ENCODE results near the gene TMEM80.

Gene TMEM80

GRCh38 chr11:742571-743201 is 47.1 kb downstream of the TMEM80 start:
- in situ Hi-C loops (cut with MboI; ENCODE audit: low sequenced_read_pairs), result no loop called here

- in situ Hi-C loops (cut with MboI; ENCODE audit: low sequenced_read_pairs), result no loop called here
Measured at GRCh38 chr11:745428-745827, 49.8 kb downstream of the TMEM80 start.

- in situ Hi-C loops (cut with MboI; ENCODE audit: low sequenced_read_pairs), result no loop called here
Measured at GRCh38 chr11:746289-747157, 50.9 kb downstream of the TMEM80 start.

- in situ Hi-C loops (cut with MboI; ENCODE audit: low sequenced_read_pairs), result no loop called here
Measured at GRCh38 chr11:747158-748006, 51.8 kb downstream of the TMEM80 start, which contains the start of gene TALDO1. Gene TALDO1 (plus strand): TSS chr11:747464. CDS start chr11:747482, 18 bp downstream.

GRCh38 chr11:748007-748359 is 52.4 kb downstream of the TMEM80 start:
- in situ Hi-C loops (cut with MboI; ENCODE audit: low sequenced_read_pairs), result no loop called here

GRCh38 chr11:749731-750130 is 54.1 kb downstream of the TMEM80 start:
- in situ Hi-C loops (cut with MboI; ENCODE audit: low sequenced_read_pairs), result no loop called here
